Neural progenitor cell (in vitro differentiated cells): ENCODE measurements around the gene AKAP6. TPM values are rescaled to one million over a fixed set of nuclear protein-coding genes. Genes with fewer than 3 reads are reported as not detected.

ENCODE experiments used
- DNase-seq: peaks from one replicate; pipeline ENCODE4 v3.0.0-alpha.2; 2016; ENCODE audit warnings: low spot score
- H2AFZ ChIP-seq: fragments of 200-600 bp; sonication (generic); replicated peaks from 2 replicates; pipeline ENCODE4 v1.6.1; 2016; ENCODE audit warnings: antibody characterized with exemption
- H3F3A ChIP-seq: fragments of 200-600 bp; sonication (generic); 2 replicates; pipeline ENCODE4 v1.6.1; 2016; ENCODE audit warnings: antibody characterized with exemption, low read depth
- H3K27ac ChIP-seq: fragments of 200-600 bp; sonication (generic); 2 replicates; pipeline ENCODE4 v1.5.1; 2016; ENCODE audit warnings: mild to moderate bottlenecking
- H3K27me3 ChIP-seq: fragments of 200-600 bp; sonication (generic); 2 replicates; pipeline ENCODE4 v1.6.1; 2016; ENCODE audit warnings: mild to moderate bottlenecking, moderate library complexity
- H3K36me3 ChIP-seq: fragments of 200-600 bp; sonication (generic); 2 replicates; pipeline ENCODE4 v1.5.1; 2016
- H3K4me1 ChIP-seq: fragments of 200-600 bp; sonication (generic); 2 replicates; pipeline ENCODE4 v1.6.1; 2016; ENCODE audit warnings: mixed run types
- H3K4me2 ChIP-seq: fragments of 200-600 bp; sonication (generic); 2 replicates; pipeline ENCODE4 v1.6.1; 2016
- H3K4me3 ChIP-seq: fragments of 200-600 bp; sonication (generic); 2 replicates; pipeline ENCODE4 v1.5.1; 2016
- H3K79me2 ChIP-seq: fragments of 200-600 bp; sonication (generic); 2 replicates; pipeline ENCODE4 v1.6.1; 2016; ENCODE audit warnings: low read depth
- H3K9ac ChIP-seq: fragments of 200-600 bp; sonication (generic); 2 replicates; pipeline ENCODE4 v1.6.1; 2016
- H3K9me3 ChIP-seq: fragments of 200-600 bp; sonication (generic); 2 replicates; pipeline ENCODE4 v1.5.1; 2016; ENCODE audit warnings: low read depth
- H4K20me1 ChIP-seq: fragments of 200-600 bp; sonication (generic); 2 replicates; pipeline ENCODE4 v1.6.1; 2016; ENCODE audit warnings: low read depth
- H3K27ac Mint-ChIP-seq: 3 replicates; pipeline ENCODE4 v1.8.0; 2021; ENCODE audit warnings: mixed read lengths
- H3K27me3 Mint-ChIP-seq: 2 replicates; pipeline ENCODE4 v1.8.0; 2022; ENCODE audit warnings: low read depth, mild to moderate bottlenecking, inconsistent platforms, moderate library complexity, mixed read lengths; ENCODE audit not compliant: insufficient read depth
- H3K36me3 Mint-ChIP-seq: 3 replicates; pipeline ENCODE4 v1.8.0; 2021; ENCODE audit warnings: mixed read lengths
- H3K4me1 Mint-ChIP-seq: 3 replicates; pipeline ENCODE4 v1.8.0; 2021; ENCODE audit warnings: mixed read lengths
- H3K4me3 Mint-ChIP-seq: 3 replicates; pipeline ENCODE4 v1.8.0; 2021; ENCODE audit warnings: mild to moderate bottlenecking, moderate library complexity, mixed read lengths
- H3K9me3 Mint-ChIP-seq: 3 replicates; pipeline ENCODE4 v1.8.0; 2020; ENCODE audit warnings: mixed read lengths
- CTCF ChIP-seq: fragments of 200-600 bp; sonication (generic); IDR thresholded peaks from 2 replicates; pipeline ENCODE4 v1.5.1; 2017; ENCODE audit warnings: antibody characterized with exemption, mild to moderate bottlenecking
- EZH2 ChIP-seq: fragments of 200-600 bp; sonication (generic); IDR thresholded peaks from 2 replicates; pipeline ENCODE4 v1.6.1; 2017; ENCODE audit warnings: antibody characterized with exemption, mild to moderate bottlenecking, moderate library complexity
- EZH2phosphoT487 ChIP-seq: fragments of 200-600 bp; sonication (generic); IDR thresholded peaks from 2 replicates; pipeline ENCODE4 v1.6.1; 2017; ENCODE audit warnings: antibody characterized with exemption
- total RNA-seq: library from RNA; depleted of rRNA; stranded (reverse); fragments of >200 nt; gene quantifications from 2 replicates; pipeline ENCODE4 v1.2.3, GENCODE V29; 2015; ENCODE audit warnings: low replicate concordance

The AKAP6 gene
- total RNA-seq, 1 donor from 2014 or later: 3.7 TPM

DNA sequence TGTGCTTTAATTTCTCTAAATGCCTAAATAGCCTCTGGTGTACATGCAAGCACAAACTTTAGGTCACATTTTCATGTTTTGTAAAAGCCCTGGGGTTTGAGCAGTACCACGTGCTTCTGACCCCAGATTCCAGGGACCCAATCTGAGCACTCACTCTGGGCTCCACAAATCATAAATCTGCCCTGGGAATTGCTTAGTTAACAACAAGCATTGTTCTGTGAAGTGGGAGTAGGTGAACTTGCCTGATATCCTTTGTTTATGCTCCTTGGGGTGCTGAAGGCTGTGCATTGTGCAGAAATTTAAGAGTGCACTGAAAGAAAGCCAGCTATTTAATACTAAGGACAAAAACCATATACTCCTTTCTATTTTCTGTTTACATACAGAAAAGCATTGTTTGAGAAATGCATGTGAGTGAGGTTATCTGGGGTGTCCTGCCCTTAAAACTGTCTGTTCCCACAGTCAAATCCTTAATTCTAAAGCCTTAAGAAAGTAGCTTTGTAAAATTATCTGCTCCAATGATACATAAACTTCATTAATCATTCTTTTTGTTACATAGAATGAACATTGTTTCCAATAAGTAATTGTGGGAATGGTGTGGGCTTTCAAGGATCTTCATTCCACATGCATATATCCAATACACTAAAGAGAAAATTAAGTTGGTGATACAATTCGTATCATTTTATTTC, 351.0 kb downstream of the AKAP6 start:
- Histone ChIP-seq H3K27me3 (no peaks in the 10 kb centered on the region), H3K4me1 (peaks cover 3% of the 10 kb centered on the region), H3K4me3 (no peak overlapping the region), H3K9me3 (no peaks in the 10 kb centered on the region), H3K27ac (no peak overlapping the region), H3K36me3 (no peaks in the 10 kb centered on the region), H3K4me2 (no peak overlapping the region), H3K9ac (no peak overlapping the region), H4K20me1 (no peaks in the 10 kb centered on the region), H3K79me2 (no peaks in the 10 kb centered on the region), H3F3A (no peaks in the 10 kb centered on the region), H2AFZ (no peak overlapping the region)
- TF ChIP-seq CTCF: no peak
- no peak for TF ChIP-seq EZH2phosphoT487
- no peak for TF ChIP-seq EZH2
- Mint-ChIP-seq H3K4me3 (no peak overlapping the region), H3K4me1 (peaks cover 16% of the 10 kb centered on the region), H3K27ac (no peak overlapping the region), H3K27me3 (no peaks in the 10 kb centered on the region), H3K36me3 (no peaks in the 10 kb centered on the region), H3K9me3 (no peaks in the 10 kb centered on the region)
- no peak for DNase-seq

DNA sequence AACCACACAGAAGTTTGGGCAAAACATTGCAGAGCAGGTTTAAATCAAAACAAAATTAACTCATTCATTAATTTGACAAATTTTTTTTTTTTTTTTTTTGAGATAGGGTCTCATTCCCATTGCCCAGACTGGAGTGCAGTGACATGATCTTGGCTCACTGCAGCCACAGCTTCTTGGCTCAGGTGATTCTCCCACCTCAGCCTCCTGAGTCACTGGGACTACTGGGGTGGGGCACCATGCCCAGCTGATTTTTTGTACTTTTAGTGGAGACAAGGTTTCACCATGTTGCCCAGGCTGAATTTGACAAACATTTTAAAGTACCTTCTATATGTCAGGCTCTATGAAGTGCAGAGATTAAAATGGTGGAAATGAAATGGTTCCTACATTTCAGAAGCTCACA, 352.5 kb downstream of the AKAP6 start:
- no peak overlapping the region for H3K4me3 Mint-ChIP-seq
- H3K4me1 Mint-ChIP-seq: peaks cover 16% of the 10 kb centered on the region
- no peaks in the 10 kb centered on the region for H3K27me3 ChIP-seq
- H3K9ac ChIP-seq: no peak overlapping the region
- H3K27ac ChIP-seq: no peak overlapping the region
- H3K9me3 Mint-ChIP-seq: no peaks in the 10 kb centered on the region
- TF ChIP-seq EZH2phosphoT487 (no peak), EZH2 (no peak), CTCF (no peak)
- no peaks in the 10 kb centered on the region for H3K79me2 ChIP-seq
- no peak overlapping the region for H3K27ac Mint-ChIP-seq
- no peaks in the 10 kb centered on the region for H3K36me3 ChIP-seq
- no peak overlapping the region for H3K4me2 ChIP-seq
- no peak for DNase-seq
- H3K4me3 ChIP-seq: no peak overlapping the region
- no peaks in the 10 kb centered on the region for H3K36me3 Mint-ChIP-seq
- H2AFZ ChIP-seq: no peak overlapping the region
- no peaks in the 10 kb centered on the region for H4K20me1 ChIP-seq
- H3K27me3 Mint-ChIP-seq: no peaks in the 10 kb centered on the region
- H3F3A ChIP-seq: no peaks in the 10 kb centered on the region
- H3K9me3 ChIP-seq: no peaks in the 10 kb centered on the region
- peaks cover 3% of the 10 kb centered on the region for H3K4me1 ChIP-seq

- H3K79me2 ChIP-seq: no peaks in the 10 kb centered on the region
- Mint-ChIP-seq H3K27ac (no peak overlapping the region), H3K4me1 (peaks cover 16% of the 10 kb centered on the region), H3K27me3 (no peaks in the 10 kb centered on the region), H3K4me3 (no peak overlapping the region), H3K9me3 (no peaks in the 10 kb centered on the region), H3K36me3 (no peaks in the 10 kb centered on the region)
- no peak overlapping the region for H3K9ac ChIP-seq
- H3K4me1 ChIP-seq: peaks cover 3% of the 10 kb centered on the region
- DNase-seq: no peak
- no peaks in the 10 kb centered on the region for H3K27me3 ChIP-seq
- H2AFZ ChIP-seq: peak overlapping the region; percentile 5
- no peaks in the 10 kb centered on the region for H3K9me3 ChIP-seq
- H3F3A ChIP-seq: no peaks in the 10 kb centered on the region
- no peaks in the 10 kb centered on the region for H3K36me3 ChIP-seq
- TF ChIP-seq EZH2 (no peak), CTCF (no peak), EZH2phosphoT487 (no peak)
- H3K4me2 ChIP-seq: no peak overlapping the region
- H4K20me1 ChIP-seq: no peaks in the 10 kb centered on the region
- H3K4me3 ChIP-seq: no peak overlapping the region
- H3K27ac ChIP-seq: no peak overlapping the region
Measured at GRCh38 chr14:32682214-32682613, 353.1 kb downstream of the AKAP6 start.
